ENCODE results near the gene GDAP1L1. TPM values are rescaled to one million over a fixed set of nuclear protein-coding genes. Genes with fewer than 3 reads are reported as not detected.
A peak's percentile ranks its signal among the peaks of the same experiment; 100 is the strongest.

GDAP1L1 gene
- total RNA-seq, 1 donor from 2014 or later, result 1.7 TPM

DNA sequence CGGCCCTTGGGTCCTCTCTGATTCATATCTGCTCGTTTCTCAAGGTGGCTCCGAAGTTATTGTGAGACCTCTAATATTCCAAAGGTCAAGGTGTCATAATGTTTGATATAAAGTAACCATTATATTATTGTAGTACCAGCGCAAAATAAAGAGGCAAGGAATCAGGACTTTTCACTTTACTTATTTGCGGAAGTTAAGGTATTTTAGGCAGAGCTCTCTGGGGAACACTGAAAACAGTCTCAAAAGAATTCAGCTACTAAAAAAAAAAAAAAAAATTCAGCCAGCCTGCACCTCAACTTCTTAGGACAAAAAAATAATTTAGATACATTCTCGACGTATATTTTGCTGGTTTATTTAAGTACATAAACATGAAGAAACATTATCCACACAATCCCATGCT, 38.9 kb upstream of the GDAP1L1 start:
- Mint-ChIP-seq H3K27ac (ENCODE audit: unreplicated experiment) (no peak overlapping the region), H3K27me3 (ENCODE audit: unreplicated experiment) (peaks cover 11% of the 10 kb centered on the region), H3K9me3 (ENCODE audit: unreplicated experiment) (no peaks in the 10 kb centered on the region), H3K36me3 (ENCODE audit: low read depth, unreplicated experiment) (peaks cover 9% of the 10 kb centered on the region), H3K4me1 (ENCODE audit: unreplicated experiment) (peaks cover 30% of the 10 kb centered on the region), H3K4me3 (ENCODE audit: unreplicated experiment) (no peak overlapping the region)
- DNase-seq (ENCODE audit: low spot score), result no peak
- TF ChIP-seq, protein P1, sequence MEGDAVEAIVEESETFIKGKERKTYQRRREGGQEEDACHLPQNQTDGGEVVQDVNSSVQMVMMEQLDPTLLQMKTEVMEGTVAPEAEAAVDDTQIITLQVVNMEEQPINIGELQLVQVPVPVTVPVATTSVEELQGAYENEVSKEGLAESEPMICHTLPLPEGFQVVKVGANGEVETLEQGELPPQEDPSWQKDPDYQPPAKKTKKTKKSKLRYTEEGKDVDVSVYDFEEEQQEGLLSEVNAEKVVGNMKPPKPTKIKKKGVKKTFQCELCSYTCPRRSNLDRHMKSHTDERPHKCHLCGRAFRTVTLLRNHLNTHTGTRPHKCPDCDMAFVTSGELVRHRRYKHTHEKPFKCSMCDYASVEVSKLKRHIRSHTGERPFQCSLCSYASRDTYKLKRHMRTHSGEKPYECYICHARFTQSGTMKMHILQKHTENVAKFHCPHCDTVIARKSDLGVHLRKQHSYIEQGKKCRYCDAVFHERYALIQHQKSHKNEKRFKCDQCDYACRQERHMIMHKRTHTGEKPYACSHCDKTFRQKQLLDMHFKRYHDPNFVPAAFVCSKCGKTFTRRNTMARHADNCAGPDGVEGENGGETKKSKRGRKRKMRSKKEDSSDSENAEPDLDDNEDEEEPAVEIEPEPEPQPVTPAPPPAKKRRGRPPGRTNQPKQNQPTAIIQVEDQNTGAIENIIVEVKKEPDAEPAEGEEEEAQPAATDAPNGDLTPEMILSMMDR (IDR thresholded peaks at IDR 0.05; ENCODE audit: unreplicated experiment), result no peak

DNA sequence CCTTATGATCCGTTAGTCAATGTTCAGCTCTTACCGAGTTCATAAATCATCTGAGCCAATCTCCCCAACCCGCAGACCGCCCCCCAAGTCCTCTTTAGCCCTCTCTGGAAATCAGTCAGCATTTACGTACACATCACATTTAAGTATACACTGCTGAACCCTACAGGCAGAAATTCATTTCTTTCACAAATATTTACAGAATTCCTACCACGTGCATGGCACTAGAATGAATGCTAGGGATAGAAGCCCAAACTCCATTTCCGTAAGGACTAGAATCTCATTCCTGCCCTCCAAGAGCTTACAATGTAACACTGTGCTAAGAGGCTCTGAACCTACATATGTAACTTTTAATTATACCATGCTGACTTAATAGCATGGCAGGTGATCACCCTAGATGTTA, 38.3 kb upstream of the GDAP1L1 start:
- peaks cover 11% of the 10 kb centered on the region for H3K27me3 Mint-ChIP-seq (ENCODE audit: unreplicated experiment)
- H3K36me3 Mint-ChIP-seq (ENCODE audit: low read depth, unreplicated experiment), result peaks cover 9% of the 10 kb centered on the region
- peaks cover 30% of the 10 kb centered on the region for H3K4me1 Mint-ChIP-seq (ENCODE audit: unreplicated experiment)
- H3K4me3 Mint-ChIP-seq (ENCODE audit: unreplicated experiment), result no peak overlapping the region
- H3K27ac Mint-ChIP-seq (ENCODE audit: unreplicated experiment), result no peak overlapping the region
- H3K9me3 Mint-ChIP-seq (ENCODE audit: unreplicated experiment), result no peaks in the 10 kb centered on the region
- TF ChIP-seq, protein P1 (IDR thresholded peaks at IDR 0.05; ENCODE audit: unreplicated experiment), result no peak
- no peak for DNase-seq (ENCODE audit: low spot score)

DNA sequence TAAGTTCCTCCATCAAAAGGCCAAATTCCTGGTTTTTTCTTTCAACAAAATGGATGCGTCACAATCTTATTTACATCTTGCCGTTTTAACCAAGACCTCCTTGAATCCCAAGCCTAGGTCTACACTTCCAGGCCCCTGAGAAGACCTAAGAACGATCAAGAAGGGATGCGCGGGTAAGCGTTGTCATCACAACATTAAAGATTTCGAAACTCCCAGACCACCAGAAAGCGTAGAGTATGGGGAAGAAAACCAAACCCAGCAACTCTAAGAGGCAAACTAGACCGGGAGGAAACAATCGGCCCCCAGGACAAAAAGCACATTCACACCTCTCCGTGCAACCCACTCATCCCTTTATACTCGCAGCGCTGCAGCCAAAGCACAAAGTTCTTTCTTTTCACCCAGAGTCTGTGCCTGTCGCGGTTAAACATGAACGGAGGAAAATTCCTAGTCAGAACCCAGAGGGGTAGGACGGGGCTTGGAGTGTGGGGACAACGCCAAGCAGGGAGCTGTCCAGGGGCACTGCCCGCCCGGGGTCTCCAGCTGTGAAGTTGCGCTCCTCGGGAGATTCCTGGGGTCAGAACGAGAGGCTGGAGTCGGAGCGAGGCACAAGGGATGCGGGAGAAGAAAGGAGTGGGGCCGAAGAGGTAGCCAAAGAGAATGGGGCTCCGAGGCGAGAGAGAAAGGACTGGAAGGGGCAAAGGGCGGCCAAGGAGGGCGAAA, 37.3 kb upstream of the GDAP1L1 start:
- Mint-ChIP-seq H3K4me3 (ENCODE audit: unreplicated experiment) (peak overlapping the region; percentile 99), H3K4me1 (ENCODE audit: unreplicated experiment) (peaks cover 30% of the 10 kb centered on the region)

DNA sequence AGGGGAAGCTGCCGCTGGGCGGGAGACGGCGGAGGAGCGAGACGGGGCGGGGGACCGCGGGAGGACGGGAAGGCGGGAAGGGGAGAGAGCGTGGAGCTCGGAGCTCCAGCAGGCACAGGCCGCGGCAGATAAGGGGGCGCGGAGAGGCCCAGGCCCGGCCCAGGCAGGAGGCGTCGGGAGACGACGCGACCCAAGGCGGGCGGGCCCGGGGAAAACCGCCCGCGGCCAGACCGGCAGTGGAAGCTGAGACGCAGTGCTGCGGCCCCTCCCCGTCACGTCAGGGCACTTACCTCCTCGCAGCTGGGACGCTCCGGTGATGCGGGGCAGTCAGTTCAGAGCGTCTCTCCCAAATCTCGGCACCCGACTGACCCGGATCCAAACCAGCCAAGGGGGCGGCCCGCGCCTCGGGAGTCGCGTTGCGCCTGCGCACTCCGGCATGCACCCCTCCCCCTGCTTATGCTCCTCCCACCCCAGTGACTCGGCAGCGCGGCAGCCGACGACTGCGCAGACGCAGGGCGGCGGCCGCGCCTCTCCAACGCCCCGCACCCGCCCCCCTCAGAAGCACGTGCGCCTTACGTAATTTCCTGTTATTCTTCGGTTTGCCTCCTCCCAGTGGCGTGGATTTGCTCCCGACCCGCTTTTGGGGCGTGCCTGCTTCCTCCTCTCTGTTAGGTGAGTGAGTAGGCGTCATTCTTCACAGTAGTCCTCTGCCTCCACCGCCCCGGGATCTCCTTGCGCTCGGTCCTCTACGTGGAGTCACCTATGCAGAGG, 36.5 kb upstream of the GDAP1L1 start, which contains the start of gene OSER1:
Gene OSER1 (minus strand): TSS at position 366 of the 771 bp plus-strand sequence. CDS start 3,814 bp downstream, outside the sequence.
- H3K27me3 Mint-ChIP-seq (ENCODE audit: unreplicated experiment), result peaks cover 11% of the 10 kb centered on the region
- TF ChIP-seq, protein P1 (IDR thresholded peaks at IDR 0.05; ENCODE audit: unreplicated experiment), result no peak
- peak within 1 kb of the TSS; percentile 99 for H3K4me3 Mint-ChIP-seq (ENCODE audit: unreplicated experiment)
- H3K36me3 Mint-ChIP-seq (ENCODE audit: low read depth, unreplicated experiment), result peaks cover 9% of the 10 kb centered on the region
- H3K9me3 Mint-ChIP-seq (ENCODE audit: unreplicated experiment), result no peaks in the 10 kb centered on the region
- peak; percentile 99 for DNase-seq (ENCODE audit: low spot score)
- H3K4me1 Mint-ChIP-seq (ENCODE audit: unreplicated experiment), result peaks cover 30% of the 10 kb centered on the region
- peak within 1 kb of the TSS; percentile 99 for H3K27ac Mint-ChIP-seq (ENCODE audit: unreplicated experiment)

More for the DNA sequence above, 37.3 kb upstream of the GDAP1L1 start:
- TF ChIP-seq, protein P1 (IDR thresholded peaks at IDR 0.05; ENCODE audit: unreplicated experiment), result no peak
- Mint-ChIP-seq H3K36me3 (ENCODE audit: low read depth, unreplicated experiment) (peaks cover 9% of the 10 kb centered on the region), H3K27me3 (ENCODE audit: unreplicated experiment) (peaks cover 11% of the 10 kb centered on the region), H3K9me3 (ENCODE audit: unreplicated experiment) (no peaks in the 10 kb centered on the region), H3K27ac (ENCODE audit: unreplicated experiment) (peak overlapping the region; percentile 99)
- peak; percentile 56 for DNase-seq (ENCODE audit: low spot score)

Data from endothelial cell (in vitro differentiated cells).